OCI-LY3 (cell line): ENCODE measurements around the gene MCM6.

Experiments
- EZH2phosphoT487 ChIP-seq: fragments of 200-600 bp; shearing (Covaris generic); IDR thresholded peaks from 2 replicates; pipeline ENCODE4 v1.6.1; 2018; ENCODE audit warnings: antibody characterized with exemption, mixed run types, low read depth
- TF ChIP-seq, protein P1 (sequence below): fragments of 200-600, 300-600 bp; sonication (generic); IDR thresholded peaks from 2 replicates; pipeline ENCODE4 v1.5.1; 2014; ENCODE audit warnings: antibody characterized with exemption, low read length, low read depth

DNA sequence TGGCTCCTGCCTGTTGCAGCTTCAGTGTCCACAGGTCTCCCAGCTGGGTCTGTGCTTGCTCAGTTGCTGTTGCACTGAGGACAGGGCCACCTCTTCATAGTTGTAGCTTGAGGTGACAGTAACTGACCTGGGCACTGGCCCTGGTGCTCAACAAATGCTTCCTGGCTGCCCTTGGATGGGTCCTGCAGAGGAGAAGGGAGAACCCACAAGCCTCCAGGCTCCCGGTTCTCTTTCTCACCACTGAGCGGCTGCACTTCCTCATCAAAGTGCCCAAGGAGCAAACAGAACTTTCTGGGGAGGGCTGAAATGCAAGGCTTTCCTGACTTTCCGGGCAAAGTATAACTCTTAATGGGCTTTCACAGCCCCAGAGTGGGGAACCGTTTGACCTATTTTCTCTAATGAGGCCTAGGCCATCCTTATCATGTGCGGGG, 78.0 kb downstream of the MCM6 start:
- TF ChIP-seq, protein P1, sequence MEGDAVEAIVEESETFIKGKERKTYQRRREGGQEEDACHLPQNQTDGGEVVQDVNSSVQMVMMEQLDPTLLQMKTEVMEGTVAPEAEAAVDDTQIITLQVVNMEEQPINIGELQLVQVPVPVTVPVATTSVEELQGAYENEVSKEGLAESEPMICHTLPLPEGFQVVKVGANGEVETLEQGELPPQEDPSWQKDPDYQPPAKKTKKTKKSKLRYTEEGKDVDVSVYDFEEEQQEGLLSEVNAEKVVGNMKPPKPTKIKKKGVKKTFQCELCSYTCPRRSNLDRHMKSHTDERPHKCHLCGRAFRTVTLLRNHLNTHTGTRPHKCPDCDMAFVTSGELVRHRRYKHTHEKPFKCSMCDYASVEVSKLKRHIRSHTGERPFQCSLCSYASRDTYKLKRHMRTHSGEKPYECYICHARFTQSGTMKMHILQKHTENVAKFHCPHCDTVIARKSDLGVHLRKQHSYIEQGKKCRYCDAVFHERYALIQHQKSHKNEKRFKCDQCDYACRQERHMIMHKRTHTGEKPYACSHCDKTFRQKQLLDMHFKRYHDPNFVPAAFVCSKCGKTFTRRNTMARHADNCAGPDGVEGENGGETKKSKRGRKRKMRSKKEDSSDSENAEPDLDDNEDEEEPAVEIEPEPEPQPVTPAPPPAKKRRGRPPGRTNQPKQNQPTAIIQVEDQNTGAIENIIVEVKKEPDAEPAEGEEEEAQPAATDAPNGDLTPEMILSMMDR: no peak
- no peak for TF ChIP-seq EZH2phosphoT487
